Transverse colon (tissue), 4 donors: ENCODE data around the gene PHETA2.
"Not testable (repeated sequence)": the region's sequence is repeated elsewhere in the genome, so short reads cannot be mapped to it uniquely, and the experiment has no call there.

Source experiments
- CTCF ChIP-seq, 5 experiments: fragments of 200-600 bp in 3 of 5; fragments of 450-650 bp in 2 of 5; sonication (generic) in 3 of 5; IDR thresholded peaks; 1 replicate in 2 of 5; 2 replicates in 3 of 5; pipeline ENCODE4 v1.5.1; 2016 to 2017; ENCODE audit warnings: antibody characterized with exemption in 5 of 5, inconsistent platforms in 3 of 5, mild to moderate bottlenecking in 2 of 5, moderate library complexity in 1 of 5
- EP300 ChIP-seq: sonication (generic); formaldehyde crosslinking; IDR thresholded peaks from one replicate; pipeline ENCODE4 v1.6.1; 2017; ENCODE audit warnings: antibody characterized with exemption, low read depth
- POLR2AphosphoS5 ChIP-seq, 3 donors: sonication (generic); formaldehyde crosslinking; IDR thresholded peaks; one replicate each; pipeline ENCODE4 v1.6.1; 2016; ENCODE audit warnings: antibody characterized with exemption in 3 of 3

GRCh38 chr22:42071508-42071907 is 2.5 kb upstream of the PHETA2 start:
- not testable (repeated sequence) for TF ChIP-seq CTCF (IDR thresholded peaks at IDR 0.05); POLR2AphosphoS5 (IDR thresholded peaks at IDR 0.05); EP300
